Dedifferentiated amniotic fluid mesenchymal stem cell (primary cell): ENCODE data around the gene PAX5.

Source experiments
- DNase-seq: peaks from one replicate; pipeline ENCODE4 v3.0.0-alpha.2; 2016; ENCODE audit errors: extremely low spot score

PAX5 gene

GRCh38 chr9:36815566-36816348, 218.3 kb downstream of the PAX5 start:
- DNase-seq = no peak

GRCh38 chr9:36815023-36815422, 219.0 kb downstream of the PAX5 start:
- no peak for DNase-seq

GRCh38 chr9:36813154-36813553, 220.9 kb downstream of the PAX5 start:
- no peak for DNase-seq

GRCh38 chr9:36812556-36812955, 221.5 kb downstream of the PAX5 start:
- no peak for DNase-seq

DNA sequence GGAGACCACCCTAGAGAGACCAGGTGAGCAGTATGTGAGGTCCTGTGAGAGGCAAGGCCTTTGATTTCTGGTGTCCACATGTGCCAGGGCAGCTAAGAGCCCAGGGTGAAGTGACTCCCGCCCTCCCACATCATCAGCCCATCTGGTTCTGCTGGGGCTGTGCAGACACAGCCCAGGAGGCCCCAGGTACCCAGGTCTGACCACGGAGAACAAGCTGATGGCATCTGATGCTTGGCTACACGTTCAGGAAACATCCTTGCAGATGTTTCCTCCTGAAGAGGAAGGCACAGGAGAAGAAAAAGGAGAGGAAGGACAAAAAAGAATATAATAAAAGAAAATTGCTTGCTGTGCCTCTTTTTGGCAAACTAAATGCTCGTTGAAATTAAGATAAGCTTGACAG, 225.8 kb downstream of the PAX5 start:
- DNase-seq = no peak

GRCh38 chr9:36803961-36804360, 230.1 kb downstream of the PAX5 start:
- no peak for DNase-seq

GRCh38 chr9:36802201-36802920, 231.7 kb downstream of the PAX5 start:
- no peak for DNase-seq

- no peak for DNase-seq
Observed at GRCh38 chr9:36800455-36800854, 233.6 kb downstream of the PAX5 start.

DNA sequence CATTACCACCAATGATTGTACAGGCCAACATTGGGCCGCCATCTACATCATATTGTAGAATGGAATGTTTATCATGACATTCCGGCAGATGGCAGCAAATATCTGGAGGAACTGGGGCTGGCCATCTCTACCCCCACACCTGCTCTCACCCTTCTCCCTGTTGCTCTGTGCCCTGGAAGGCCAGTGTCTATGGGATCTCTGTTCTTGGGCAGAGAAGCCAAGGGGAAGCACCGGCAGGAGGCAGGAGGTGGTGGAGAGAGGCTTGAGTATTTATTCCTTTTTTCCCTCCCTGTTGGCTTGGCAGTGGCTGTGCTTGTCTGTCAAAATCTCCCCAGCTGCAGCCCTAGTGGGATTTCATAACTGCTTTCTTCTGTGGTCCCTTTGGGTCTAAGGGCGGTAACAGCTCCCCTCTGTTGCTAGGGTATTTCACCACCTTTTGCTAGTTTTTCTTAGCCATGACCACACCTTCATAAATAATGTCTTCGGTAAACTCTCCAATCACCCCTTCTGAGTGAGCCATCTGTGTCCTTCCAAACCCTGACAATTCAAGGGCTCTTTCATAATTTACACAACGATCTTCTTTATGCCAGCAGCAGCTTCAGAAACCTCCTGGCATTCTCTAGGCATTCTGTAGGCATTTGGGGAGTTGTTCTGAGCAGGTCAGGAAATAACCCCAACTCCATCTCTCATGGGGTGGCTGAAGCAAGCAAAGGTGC, 235.6 kb downstream of the PAX5 start:
- no peak for DNase-seq

DNA sequence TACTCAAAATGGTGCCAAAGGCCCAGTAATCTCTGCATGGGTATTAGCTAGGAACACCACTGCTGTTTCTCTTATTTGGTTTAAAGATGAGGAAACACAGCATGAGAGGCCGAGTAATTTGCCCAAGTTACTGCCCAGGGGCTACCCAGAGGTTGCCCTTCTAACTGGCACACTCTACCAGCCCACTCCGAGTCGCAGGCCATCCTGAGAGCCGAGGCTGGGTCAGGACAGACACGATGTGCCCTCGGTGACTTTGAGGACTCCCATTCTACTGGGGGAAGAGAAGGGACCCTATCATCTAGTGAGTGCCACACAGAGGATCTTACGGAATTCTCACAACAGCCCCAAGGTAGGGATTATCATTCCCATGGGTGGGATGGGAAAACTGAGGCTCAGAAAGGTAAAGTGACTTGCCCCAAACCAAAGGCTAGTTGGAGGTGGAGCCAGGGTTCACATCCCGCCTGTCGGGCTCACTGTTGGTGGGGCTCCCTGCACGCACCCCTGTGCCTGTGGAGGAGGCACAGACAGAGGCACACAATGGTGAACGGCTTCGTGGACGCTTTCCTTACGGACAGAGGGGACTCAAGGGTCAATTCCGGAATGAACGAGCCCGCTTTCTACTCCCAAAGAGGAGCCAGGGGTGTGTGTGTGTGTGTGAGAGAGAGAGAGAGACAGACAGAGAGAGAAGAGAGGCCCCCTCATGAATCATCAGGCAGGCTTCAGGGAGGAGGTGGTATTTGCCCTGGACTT, 236.4 kb downstream of the PAX5 start:
- no peak for DNase-seq

DNA sequence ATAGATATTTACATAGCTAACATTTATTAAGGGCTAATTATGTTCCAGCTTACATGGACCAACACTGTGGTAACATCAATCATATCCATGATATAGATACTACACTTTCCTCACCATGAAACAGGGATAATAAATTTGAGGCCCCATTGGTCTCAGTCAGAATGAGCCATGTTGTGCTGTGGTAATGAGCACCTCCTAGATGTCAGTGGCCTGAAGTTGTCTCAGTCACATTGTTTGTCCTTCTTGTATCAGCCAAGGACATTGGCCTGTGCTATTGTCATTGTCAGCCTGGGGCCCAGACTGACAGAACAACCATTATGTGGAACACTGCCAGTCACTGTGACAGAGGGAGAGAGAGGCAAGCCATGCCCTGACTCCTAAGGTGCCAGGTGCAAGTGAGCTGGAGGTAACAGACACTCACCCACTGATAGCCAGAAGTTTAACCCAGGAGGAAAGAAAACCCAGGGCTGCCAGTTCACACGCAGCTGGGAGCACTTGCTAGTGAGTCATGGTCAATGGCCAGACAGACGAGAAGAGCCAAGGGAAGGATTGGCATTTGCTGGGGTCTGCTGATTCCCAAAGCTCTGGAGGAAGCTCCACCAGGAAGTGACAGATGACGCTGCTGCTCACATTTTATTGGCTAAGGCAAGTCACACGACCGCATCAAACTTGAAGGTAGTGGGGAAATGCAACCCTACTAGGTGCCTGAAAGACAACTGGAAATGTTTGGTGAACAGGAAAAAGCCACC, 237.2 kb downstream of the PAX5 start:
- DNase-seq = no peak

- DNase-seq = no peak
Observed at GRCh38 chr9:36794461-36794860, 239.6 kb downstream of the PAX5 start.

- DNase-seq = no peak
Observed at GRCh38 chr9:36793277-36793676, 240.8 kb downstream of the PAX5 start.

DNA sequence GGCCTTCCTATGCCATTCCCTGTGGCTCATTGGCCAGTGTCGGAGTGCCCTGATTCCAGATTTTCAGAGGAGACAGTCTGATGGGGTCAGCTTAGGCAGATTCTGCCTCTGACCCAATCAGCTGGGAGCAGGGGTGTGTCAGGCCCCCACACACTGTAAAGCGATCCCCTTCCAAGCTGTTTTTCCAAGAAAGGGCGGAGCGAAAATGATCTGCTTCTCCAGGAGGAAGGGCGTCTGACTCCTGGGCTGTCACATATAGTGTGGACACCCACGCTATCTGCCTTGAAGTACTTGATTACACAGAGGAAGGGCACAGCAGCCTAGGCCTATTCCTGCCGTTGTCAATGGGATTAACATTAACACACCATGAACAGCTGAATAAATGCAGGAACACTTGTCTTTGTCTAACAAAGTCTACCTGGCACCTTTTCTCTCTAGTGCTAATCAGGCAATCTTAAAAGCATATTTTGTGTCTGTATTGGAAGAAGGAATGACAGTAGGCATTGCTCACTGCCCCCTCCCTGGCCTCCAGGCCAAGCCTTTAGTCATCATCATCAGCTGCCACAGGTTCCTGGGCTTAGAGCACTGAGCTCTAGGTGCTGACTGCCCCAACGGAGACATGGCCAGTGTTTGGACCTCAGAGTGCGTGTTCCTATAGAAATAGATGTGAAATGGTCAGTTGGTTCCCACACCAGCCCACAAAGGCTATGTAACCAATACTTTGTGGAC, 242.7 kb downstream of the PAX5 start:
- no peak for DNase-seq

GRCh38 chr9:36789886-36790285, 244.2 kb downstream of the PAX5 start:
- DNase-seq = no peak

DNA sequence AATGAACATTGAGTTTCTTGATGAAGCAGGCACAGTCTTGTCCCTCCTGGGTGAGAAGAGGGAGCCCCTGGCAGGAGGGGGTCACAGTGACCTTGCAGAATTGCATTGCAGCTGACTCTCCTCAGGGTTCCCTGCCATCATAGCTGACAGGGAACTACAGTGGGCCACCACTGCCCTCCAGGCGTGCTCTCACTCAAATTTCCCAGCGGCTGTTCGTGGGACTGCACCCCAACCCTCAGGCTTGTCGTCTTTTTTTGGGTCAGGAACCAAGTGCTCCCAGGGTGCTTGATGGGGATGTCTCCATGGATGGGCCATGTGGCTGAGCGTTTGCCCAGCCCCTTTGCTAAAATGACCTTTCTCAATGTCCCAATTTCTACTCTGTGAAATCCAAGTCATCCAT, 245.5 kb downstream of the PAX5 start:
- no peak for DNase-seq

DNA sequence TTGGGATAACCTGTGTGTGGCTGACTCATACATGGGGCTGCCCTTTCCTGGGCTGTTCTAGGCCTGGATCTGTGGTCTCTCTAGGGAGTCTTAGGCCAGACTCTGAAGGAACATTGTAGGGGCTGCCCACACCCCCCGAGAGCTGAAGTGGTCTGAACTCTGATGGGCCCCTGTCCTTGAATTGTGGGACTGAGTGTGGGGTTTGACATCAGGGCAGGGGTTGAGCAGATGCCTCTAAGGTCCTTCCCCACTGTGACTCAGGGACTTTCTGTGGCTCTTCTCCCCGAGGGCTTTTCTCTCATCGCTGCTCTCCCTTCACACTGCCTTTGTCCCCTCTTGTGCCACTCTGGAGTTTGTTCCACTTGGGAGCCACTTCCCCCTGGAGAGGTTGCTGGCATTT, 246.4 kb downstream of the PAX5 start:
- DNase-seq = no peak
